SH-SY5Y (cell line): Measurements from ENCODE around the gene APBA1.

Source experiments
- GATA2 ChIP-seq: IDR thresholded peaks from 2 replicates; pipeline ENCODE4 v1.6.1; 2011; ENCODE audit warnings: mild to moderate bottlenecking, low read depth, low read length
- GATA3 ChIP-seq: IDR thresholded peaks from 2 replicates; pipeline ENCODE4 v1.6.1; 2011; ENCODE audit warnings: low read depth, mild to moderate bottlenecking, low read length, moderate library complexity

The APBA1 gene

GRCh38 chr9:69380811-69381210 is 291.4 kb downstream of the APBA1 start:
- TF ChIP-seq GATA3 = no peak
- no peak for TF ChIP-seq GATA2

GRCh38 chr9:69380301-69380700 is 291.9 kb downstream of the APBA1 start:
- TF ChIP-seq GATA3 = no peak
- no peak for TF ChIP-seq GATA2

GRCh38 chr9:69379270-69379982 is 292.7 kb downstream of the APBA1 start:
- no peak for TF ChIP-seq GATA2
- no peak for TF ChIP-seq GATA3

- TF ChIP-seq GATA2 (no peak), GATA3 (no peak)
Measured at GRCh38 chr9:69377981-69378380, 294.2 kb downstream of the APBA1 start.
